GM12872 (cell line): ENCODE data around the gene GPC6.

Source experiments
- CTCF ChIP-seq: IDR thresholded peaks from 3 replicates; pipeline ENCODE4 v1.5.1; 2011; ENCODE audit warnings: low read depth, mild to moderate bottlenecking, low read length, moderate library complexity; ENCODE audit not compliant: insufficient read depth

GPC6 gene

GRCh38 chr13:93621966-93622365, 395.4 kb downstream of the GPC6 start:
- TF ChIP-seq CTCF: no peak

DNA sequence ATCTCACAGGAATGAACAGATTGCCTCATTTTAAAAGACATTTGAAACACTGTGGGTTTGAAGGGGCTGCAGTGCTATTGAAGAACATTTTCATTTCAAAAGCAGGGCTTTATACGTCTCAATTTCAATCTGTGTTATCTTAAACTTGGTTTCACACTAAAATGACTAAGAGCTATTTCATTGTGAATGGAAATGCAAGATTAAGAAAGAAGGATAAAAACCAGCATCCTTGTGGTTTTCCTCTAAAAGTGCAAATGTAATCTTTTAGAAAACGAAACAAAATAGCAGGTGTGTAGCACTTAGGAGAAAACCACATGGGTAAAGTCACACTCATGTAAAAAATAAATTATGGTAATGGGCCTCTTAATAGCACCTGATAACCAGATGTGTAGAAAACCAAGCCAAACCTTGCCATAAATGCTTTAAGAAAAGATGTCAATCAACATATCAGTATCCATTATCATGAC, 397.7 kb downstream of the GPC6 start:
- no peak for TF ChIP-seq CTCF

DNA sequence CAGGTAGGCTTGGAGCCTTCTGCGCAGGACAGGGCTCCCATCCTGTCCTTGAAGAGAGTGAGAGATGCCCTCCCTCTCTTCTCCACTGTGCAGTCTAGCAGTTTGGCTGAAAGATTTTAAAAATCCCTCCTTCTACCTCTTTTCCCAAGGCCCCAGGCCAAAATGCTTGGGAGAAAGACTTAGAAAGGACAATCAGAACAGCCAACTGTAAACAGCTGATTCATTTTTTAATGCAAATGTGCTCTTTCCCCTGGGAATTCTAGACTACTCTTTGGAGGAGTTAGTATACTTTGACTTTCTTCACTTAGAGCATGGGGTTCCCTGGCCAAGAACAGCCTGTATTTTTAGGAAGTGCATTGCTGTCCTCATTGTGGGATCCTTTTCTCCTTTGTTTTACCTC, 398.9 kb downstream of the GPC6 start:
- TF ChIP-seq CTCF: no peak

GRCh38 chr13:93628136-93628797, 401.7 kb downstream of the GPC6 start:
- TF ChIP-seq CTCF: no peak

GRCh38 chr13:93635616-93636032, 409.0 kb downstream of the GPC6 start:
- no peak for TF ChIP-seq CTCF

DNA sequence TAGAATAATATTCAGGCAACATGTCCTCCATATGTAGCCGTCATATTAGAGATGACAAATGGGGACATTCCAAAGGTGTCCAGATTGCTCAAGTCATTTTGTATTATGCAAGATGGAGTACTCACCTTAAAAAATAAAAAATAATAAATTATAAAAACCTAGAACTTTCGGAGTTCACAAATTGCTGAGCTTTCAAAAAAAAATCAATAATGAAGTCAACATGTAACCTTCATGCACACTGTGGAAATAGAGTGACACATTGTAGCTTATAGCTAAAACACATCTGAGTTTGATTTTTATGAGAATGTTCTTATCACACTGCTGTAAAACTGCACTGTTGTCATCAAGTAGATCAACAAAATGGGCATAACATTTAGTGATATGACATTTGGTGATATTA, 411.2 kb downstream of the GPC6 start:
- TF ChIP-seq CTCF: no peak

GRCh38 chr13:93640452-93640851, 413.8 kb downstream of the GPC6 start:
- no peak for TF ChIP-seq CTCF
